C1 segment of cervical spinal cord (tissue), 14 donors: Measurements from ENCODE around the gene SCFD2.

Experiments used
- DNase-seq, 14 donors: peaks; one replicate each; lab custom pipeline; 2025; lab: John Stamatoyannopoulos, UW

The SCFD2 gene

DNA sequence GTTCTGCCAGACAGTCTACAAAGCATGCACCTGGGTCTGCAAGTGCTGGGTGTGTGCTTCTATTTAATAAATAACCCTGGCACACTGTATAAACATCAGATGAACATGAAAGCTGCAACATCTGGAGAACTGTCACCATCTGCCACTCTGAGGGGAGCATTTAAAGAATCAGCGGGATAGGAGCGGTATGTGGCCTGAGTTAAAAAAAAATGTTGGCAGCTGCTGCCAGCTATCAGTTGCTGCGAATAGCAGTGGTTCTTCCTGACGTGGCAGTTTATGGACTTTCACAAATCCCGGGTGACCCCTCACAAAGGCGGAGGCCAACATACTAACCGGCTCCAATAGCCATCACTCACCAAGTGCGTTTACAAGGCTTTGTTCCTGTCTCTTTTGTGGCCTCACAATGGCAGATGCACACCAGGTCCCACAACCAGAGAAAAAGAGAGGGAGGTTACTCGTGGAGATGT, 408.6 kb downstream of the SCFD2 start:
- no peak for DNase-seq

DNA sequence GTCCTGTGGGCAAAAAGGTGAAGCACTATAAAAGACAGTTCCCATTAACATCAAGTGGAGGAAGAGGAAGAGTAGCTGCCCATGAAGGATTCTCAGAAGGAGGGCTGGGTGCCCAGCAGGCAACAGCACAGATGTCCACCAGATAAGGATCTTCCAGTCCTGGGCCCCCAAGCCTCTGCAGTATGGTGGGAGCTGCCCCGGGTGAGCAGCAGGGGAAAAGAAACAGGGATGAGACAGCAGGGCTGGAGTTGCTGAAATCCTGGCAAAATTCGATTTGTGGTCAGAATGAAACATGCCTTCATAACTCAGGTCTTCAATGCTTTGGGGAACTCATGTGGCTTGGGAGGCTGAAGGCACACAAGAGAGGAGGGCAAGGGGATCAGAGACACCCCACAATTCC, 409.2 kb downstream of the SCFD2 start:
- DNase-seq: no peak

DNA sequence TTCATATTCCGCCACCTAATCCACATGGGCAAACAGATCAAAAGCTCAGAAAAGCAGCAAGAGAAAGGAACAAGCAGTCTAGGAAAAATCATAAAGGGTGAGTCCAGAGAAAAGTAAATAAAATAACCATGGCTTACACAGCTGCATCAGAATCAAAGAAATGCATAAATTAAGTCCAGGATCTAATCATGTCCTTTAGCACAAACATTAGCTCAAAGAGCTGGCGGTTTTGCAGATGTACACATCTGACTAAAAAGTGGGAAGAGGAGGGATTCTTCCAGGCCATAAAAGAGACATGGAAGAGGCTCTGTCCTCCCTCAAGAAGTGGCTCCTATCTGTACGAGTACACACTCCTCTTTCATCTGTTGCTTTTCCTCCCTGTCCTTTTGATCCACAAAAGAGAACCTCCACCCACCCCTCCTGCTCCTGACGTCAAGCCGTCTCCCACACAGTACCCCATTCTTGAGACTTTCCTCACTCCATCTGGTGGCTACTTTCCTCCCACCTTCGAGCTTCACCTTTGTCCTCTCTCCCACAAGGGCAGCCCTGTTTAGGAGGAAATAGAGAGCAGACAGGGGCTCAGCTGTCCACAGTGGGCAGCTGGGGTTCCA, 411.2 kb downstream of the SCFD2 start:
- no peak for DNase-seq

DNA sequence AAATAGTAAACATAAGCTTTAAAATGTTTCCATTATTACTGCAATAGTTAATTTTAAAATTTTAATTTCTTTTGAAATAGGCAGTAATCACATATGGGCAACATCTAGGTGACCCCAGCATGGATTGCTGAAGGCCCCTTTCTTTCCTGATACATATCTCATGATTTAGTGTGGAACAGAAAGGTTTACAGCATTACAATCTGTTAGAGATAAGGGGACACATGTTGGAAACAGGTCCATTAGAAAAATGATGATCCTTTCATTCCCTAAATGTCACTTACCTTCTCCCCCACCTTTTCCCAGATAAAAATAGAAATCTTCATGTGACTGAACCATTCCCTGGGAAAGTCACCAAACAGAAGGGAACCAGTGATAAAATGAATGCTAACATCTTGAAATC, 413.3 kb downstream of the SCFD2 start:
- DNase-seq: no peak

- DNase-seq: no peak
Observed at GRCh38 chr4:52951016-52951415, 414.8 kb downstream of the SCFD2 start.

DNA sequence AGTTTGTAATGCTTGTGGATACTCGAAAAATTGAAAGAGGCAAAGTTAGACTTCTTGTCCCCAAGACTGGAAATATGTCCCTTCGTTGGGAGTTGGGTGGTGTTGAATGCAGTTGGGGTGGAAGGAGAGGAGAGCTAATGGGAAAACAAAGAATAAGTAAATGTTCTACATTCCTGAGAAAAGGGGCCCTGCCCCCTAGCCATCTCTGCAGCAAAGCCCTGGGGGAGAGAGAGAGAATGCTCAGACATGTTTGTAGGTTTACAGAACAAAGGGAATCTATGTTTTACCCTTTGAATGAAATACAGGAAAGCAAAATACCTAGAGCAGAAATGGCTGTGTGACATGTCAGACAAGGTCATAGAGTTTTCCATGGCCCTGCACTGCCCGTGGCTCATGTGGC, 415.6 kb downstream of the SCFD2 start:
- DNase-seq: no peak

- no peak for DNase-seq
Observed at GRCh38 chr4:52949336-52949735, 416.5 kb downstream of the SCFD2 start.

DNA sequence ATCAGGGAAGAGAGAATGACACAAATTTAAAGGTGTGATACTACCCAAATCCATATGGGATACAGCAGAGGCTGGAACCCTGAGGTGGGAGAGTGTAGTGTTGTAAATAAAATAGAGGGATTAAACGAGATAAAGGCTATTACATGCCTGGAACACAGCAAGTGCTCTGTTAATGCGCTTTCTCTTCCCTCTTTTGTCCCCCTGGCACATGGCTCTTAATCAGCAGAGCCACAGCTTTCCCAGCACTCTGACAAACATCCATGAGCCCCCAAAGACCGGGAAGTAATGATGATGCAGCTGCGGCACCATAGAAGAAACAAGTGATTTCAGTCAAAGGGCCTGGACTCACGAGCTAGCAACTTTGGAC, 417.8 kb downstream of the SCFD2 start:
- DNase-seq: peak in 1 of 14 donors; percentile 24

GRCh38 chr4:52947401-52948056, 418.3 kb downstream of the SCFD2 start:
- no peak for DNase-seq

DNA sequence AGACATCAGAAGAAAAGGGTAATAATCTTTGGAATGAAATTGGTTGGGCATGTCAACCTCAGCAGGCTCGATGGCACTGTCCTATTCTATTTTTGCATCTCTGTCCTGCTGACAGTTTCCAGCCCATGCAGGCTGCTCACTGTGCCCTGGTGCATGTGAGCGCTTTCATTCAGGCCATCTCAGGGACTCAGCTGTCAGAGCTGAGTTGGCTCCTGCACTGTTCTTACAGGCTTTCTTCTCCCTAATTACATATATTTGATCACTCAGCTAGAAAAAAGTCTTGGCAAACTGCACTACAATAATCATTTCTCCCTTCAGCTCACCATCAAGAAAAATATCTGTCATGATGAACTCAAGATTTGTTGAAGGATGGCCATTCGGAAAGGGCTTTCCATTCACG, 419.0 kb downstream of the SCFD2 start:
- peak in 2 of 14 donors; percentile 2 to 91 for DNase-seq

DNA sequence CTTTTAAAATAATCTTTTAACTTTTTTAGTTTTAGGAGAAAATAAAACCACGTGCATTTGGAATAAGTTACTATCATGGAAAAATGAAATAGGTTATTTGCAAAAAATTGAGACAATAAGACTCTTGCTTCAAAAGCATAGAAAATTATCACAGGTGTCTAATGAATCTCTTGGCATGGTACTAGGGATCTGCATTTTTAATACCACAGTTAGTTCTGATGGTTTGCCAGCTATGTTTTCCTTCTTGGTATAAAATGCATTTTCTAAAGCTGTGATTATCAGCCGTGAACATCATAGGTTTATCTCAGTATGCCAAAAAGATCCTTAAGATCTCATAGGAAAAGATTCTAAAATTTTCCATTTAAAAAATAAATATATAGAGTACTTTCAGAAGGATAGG, 419.9 kb downstream of the SCFD2 start:
- DNase-seq: peak in 1 of 14 donors; percentile 22

- DNase-seq: peak in 1 of 14 donors; percentile 10
Observed at GRCh38 chr4:52945326-52945898, 420.4 kb downstream of the SCFD2 start.

DNA sequence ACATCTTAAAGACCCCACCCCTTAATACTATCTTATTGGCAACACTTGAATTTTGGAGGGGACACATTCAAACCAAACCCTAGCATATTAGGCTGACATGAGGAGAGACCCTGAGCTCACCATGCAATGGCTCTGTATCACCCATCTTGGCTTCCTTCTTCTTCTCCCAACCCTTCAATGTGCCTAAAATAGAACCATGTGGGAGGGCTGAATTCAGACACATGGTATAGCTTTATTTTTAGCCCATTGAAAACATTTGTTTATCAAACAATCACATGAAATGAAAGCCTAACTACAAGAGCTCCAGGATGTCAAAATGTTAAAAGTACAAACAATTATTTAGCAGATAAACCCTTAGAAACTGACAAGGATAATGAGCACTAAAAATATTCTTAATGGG, 422.2 kb downstream of the SCFD2 start:
- DNase-seq: no peak

- no peak for DNase-seq
Observed at GRCh38 chr4:52942936-52943335, 422.9 kb downstream of the SCFD2 start.

GRCh38 chr4:52941450-52941849, 424.4 kb downstream of the SCFD2 start:
- DNase-seq: peak in 1 of 14 donors; percentile 32

GRCh38 chr4:52939739-52940138, 426.1 kb downstream of the SCFD2 start:
- DNase-seq: peak in 3 of 14 donors; percentile 23 to 98 (median 34)

DNA sequence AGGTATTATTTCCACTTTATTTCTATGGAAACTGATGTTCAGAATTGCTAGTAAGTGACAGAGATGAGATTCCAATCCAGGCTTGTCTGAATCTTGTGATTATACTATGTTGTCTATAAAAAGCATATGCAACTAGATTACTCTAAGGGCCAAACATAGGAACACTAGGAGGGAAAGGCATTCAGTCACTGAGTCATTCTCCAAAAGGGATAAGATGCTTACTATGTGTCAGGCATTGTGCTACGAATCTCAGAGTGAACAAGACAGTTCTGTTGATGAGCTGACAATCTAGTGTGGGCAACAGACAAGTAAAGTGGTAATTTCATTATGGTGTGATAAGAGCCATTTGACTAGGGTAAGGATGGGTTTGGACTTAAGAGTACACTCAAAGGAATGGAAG, 426.5 kb downstream of the SCFD2 start:
- DNase-seq: no peak

DNA sequence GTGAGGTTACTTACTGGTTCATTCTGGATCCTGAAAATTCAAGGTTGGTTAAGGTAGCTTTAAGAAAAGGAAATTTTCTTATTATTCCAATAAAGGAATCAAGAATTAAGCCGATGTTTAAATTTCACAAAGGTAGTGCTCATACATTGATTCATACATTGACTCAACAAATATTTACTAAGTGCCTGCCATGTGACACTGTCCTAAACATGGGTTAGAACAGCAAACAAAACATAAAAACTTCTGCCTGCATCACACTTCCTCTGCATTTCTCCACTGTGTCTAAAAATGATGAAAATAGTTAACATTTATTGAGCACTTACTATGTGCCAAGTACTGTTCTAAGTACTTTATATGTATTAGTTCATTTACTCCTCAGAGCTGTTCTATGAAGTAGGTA, 428.0 kb downstream of the SCFD2 start:
- no peak for DNase-seq

DNA sequence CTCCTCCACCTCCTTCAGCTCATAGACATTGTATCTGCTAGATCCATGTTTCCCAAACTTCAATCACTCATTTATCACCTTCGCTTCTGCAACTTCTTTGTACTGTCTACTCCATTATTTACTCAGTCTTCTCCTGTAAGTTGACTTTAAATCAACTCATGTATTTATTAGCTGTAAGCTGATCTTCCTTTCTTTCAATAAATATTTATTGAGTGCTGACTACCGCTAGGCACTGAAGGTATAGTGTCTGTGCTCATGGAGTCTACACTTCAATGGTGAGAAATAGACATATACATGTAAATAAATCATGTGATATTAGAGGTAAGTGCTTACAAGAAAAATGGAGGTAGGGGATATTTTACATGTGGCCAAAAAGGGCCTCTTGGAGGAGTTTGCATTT, 429.1 kb downstream of the SCFD2 start:
- no peak for DNase-seq

DNA sequence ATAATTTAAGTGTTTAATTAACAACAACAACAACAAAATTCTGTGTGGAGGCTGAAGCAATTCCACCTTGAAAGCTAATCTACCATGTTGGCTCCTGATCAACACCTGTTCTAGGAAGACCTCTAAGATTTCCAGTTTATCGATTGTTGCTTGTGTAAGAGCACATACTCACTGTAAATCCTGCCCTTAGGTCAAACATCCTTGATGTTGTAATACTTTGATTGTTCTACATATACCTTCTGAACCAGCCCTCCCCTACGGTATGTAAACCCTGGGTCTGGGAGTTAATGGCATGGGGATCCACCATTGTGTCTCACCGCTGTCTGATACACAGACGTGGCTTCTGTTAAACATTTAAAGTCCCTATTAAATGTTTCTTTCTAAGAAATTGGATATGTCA, 430.5 kb downstream of the SCFD2 start:
- no peak for DNase-seq

- no peak for DNase-seq
Observed at GRCh38 chr4:52933738-52934137, 432.1 kb downstream of the SCFD2 start.

DNA sequence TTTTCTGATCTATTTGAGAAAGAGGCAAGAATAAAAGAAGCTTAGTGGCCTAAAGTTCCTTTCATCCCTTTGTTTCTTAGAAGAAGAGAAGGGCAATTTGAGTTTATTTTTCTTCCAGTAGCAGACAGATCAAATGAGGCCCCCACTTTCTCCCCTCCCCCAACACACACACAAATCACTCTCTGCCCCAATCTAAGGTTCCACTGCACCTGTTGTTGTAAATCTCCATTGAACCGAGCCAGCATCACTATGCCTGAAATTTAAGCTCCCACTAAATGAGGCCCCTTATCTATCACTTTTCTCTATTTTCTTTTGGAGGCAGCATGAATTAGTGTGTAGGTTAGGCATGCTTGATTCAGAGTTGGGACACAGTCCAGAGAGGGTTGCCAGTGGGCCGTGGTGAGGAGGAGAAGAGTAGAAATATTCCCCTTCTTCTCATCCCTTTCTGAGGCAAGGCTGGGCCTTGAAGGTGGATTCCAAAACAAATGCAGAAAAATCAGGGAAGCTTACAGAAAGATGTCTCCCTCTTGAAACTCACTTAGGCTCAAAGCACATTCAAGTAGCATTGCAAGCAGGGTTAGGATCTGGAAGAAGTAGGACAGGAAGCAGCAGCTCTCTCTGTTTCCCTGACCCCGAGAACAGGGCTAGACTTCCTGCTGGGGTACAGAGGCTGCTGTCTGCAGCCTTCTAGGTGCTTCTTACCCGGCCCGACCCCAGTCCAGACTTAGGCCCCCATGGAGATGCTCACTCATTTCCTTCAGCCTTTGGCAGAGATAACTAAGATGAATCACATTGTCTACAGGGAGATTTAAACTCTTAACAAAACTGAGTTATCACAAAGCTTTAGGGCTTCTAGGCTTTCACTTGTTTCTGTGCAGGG, 433.0 kb downstream of the SCFD2 start:
- no peak for DNase-seq
